ENCODE data around the gene KCNQ1OT1.

Gene KCNQ1OT1

DNA sequence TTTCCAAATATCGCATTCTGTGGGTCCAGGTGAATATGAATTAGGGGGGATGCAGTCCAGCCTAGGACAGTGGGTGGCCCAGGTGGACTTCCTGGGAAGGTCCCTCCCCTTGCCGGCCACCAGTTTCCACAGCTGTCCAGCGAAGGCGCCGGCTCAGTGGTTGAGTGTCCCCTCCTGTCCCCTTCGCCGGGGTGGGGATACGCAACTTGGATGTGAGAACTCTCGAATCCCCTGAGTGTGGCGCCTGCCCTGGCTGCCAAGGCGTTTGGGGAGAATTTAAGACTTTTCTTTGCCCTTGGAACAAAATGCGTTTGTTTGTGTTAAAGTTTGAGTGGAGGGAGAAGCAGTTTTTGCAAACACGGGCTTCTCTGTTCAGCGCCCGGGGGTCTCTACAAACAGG is 123.7 kb downstream of the KCNQ1OT1 start:
- H3K27ac Mint-ChIP-seq, result no peak overlapping the region
- no peaks in the 10 kb centered on the region for H3K9me3 Mint-ChIP-seq (ENCODE audit: low read depth)
- no peak overlapping the region for H3K4me3 Mint-ChIP-seq
- H3K36me3 Mint-ChIP-seq, result no peaks in the 10 kb centered on the region
- no peaks in the 10 kb centered on the region for H3K27me3 Mint-ChIP-seq
- H3K4me1 Mint-ChIP-seq (ENCODE audit: low read depth), result no peaks in the 10 kb centered on the region

DNA sequence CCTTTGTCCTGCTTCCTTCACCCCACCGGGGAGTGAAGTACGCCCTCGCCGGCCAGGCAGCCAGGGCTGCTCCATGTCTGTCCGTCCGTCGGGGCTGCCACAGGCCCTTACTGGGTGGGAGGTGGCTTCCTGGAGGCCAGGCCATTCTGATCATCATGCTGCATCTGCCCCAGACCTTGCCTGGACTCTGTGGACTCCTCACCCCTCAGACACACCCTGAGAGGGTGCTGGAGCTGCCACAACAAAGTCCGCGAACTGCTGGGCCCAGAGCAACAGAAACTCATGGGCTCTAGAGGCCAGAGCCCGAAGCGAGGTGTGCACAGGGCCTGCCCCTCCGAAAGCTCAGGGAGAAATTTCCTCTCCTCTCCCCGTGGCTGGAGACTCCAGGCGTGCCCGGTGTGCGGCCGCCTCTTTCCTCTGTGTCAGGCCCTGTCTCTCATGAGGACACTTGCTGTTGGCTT is 124.2 kb downstream of the KCNQ1OT1 start:
- Mint-ChIP-seq H3K4me3 (no peak overlapping the region), H3K27me3 (no peaks in the 10 kb centered on the region)

DNA sequence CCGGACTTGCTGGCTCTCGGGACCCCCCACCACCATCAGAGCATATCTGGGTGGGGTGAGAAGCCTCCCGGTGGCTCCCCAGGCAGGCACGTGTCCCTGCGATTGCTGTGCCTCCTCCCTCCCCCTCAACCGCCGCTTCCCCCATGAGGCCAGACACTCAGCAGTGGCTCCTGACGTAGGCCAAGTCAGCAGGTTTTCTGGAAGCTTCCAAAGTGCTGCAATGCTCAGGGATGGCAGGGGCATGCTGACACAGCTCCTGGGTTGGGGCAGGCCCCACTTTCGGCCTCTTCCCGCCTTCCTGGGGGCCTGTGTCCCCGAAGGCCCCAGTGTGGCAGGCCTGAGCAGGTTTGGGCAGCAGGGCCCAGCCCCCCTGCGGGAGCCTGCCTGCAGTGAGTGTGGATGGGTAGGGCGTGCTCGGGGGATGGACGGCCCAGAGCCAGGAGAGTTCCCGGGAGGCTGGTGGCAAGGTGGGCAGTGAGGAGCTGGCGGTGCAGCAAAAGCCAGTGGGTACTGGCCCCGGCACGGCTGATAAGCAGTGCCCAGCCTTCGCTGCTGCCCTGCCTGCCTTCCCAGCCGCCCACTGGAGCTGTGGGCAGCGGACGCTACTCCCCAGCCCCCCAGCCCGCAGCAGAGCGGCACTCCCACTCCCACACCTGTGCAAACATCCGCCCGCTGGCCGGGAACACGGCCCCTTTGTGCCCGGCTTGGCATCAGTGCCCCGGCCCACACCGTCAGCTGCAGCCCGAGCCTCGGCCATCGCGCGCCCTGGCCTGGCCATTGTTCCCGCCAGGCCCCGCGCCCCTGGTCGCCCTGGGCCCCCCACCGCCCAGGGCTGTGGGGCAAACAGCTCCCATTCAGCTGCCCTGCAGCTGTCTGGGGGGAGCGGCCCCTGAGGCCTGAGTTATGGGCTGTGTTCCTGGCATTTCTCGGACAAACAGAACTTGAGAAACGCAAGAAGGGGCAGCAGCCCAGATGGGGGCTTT is 125.0 kb downstream of the KCNQ1OT1 start:
- Mint-ChIP-seq H3K4me3 (no peak overlapping the region), H3K36me3 (no peaks in the 10 kb centered on the region), H3K27me3 (no peaks in the 10 kb centered on the region), H3K4me1 (ENCODE audit: low read depth) (no peaks in the 10 kb centered on the region), H3K9me3 (ENCODE audit: low read depth) (no peaks in the 10 kb centered on the region), H3K27ac (no peak overlapping the region)

More for the DNA sequence above, 124.2 kb downstream of the KCNQ1OT1 start:
- no peaks in the 10 kb centered on the region for H3K4me1 Mint-ChIP-seq (ENCODE audit: low read depth)
- H3K36me3 Mint-ChIP-seq, result no peaks in the 10 kb centered on the region
- no peak overlapping the region for H3K27ac Mint-ChIP-seq
- no peaks in the 10 kb centered on the region for H3K9me3 Mint-ChIP-seq (ENCODE audit: low read depth)

DNA sequence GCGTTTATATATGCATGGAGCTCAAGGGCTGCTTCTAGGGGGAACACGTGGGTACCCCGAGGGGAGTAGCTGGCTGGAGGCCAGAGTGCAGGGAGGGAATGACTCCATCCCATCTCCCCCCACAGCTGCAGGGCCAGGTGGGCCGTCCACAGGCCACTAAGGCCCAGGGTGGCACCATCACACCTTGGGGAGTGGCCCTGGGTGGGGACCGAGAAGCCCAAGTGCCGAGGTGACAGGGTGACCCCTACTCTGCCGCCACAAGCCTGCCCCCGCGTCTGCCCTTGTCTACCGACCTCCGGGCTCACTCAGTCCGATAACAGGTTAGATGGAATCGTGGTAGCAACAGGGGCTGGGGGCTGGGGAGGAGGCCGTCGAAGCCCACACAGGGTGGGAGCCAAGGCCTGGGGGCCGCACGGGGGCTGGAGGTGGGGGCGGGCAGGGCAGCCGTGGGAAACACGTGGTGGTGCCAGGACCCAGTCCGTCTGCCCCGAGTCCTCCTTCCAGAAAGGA is 125.7 kb downstream of the KCNQ1OT1 start:
- Mint-ChIP-seq H3K4me3 (no peak overlapping the region), H3K9me3 (ENCODE audit: low read depth) (no peaks in the 10 kb centered on the region), H3K27me3 (no peaks in the 10 kb centered on the region), H3K4me1 (ENCODE audit: low read depth) (no peaks in the 10 kb centered on the region), H3K27ac (no peak overlapping the region), H3K36me3 (no peaks in the 10 kb centered on the region)

DNA sequence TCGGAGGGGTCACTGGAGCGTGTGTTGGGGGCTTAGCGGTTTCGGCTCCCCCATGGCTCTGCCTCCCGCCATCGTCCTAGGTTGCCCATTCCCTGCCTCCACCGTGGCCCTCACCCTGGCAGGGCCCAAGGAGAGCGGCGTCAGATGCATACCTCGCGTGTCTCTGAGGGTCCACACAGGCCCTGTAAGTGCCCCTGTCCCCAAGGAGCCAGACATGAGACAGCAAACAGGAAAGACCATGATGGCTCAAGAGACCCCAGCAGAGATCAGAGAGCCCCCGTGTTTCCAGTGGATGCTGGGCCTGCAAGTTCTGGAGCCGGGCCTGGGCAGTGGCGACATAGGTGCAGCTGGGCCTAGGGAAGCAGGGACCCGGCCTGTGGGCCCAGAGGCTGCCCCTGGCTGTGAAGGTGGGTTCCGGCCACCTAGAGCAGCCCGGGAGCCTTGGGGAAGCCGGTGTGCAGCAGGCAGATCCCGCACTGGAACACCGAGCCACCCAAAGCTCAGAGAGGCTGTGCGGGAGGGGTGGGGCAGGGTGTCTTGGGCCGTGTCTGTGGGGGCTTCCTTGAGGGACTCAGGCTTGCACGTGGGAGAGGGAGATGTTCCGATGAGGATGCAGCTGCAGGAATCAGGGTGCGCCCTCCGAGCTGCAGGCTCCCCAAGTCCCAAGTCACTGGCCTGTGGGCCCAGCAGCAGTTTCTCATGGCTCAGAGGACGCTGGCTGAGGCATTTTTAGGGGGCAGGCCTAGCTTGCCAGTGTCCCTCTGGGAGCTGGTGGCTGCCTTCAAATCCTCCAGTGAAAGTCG is 126.4 kb downstream of the KCNQ1OT1 start:
- Mint-ChIP-seq H3K27ac (no peak overlapping the region), H3K9me3 (ENCODE audit: low read depth) (no peaks in the 10 kb centered on the region), H3K4me3 (no peak overlapping the region), H3K27me3 (no peaks in the 10 kb centered on the region), H3K4me1 (ENCODE audit: low read depth) (no peaks in the 10 kb centered on the region), H3K36me3 (no peaks in the 10 kb centered on the region)

DNA sequence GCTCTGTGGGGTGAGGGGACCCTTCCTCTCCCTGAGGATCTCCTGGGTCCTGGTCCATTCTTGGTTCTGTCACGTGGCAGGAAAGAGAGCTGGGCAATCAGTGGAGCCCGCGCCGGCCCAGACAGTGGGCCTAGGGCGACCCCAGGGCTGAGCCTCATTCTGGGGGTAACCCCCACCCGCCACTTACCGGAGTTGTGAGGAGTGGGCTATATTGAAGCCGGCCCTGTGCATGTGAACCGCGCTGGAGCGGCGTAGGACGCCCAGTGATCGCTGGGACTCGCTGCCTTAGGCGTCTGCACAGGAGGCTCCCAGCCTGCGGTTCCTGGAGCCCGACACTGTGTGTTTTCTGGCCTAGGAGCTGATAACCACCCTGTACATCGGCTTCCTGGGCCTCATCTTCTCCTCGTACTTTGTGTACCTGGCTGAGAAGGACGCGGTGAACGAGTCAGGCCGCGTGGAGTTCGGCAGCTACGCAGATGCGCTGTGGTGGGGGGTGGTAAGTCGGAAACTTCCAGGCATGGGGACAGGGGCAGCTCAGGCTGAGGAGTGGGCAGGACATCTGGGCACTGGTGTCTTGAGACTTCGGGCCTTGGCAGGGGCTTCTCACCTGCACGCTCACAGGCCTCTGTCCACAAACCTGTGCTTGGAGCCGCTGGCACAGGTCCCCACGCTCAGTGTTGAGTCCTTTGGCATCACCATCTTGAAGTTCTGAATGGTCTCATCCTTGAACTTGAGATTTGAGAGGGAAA is 127.1 kb downstream of the KCNQ1OT1 start:
- no peaks in the 10 kb centered on the region for H3K9me3 Mint-ChIP-seq (ENCODE audit: low read depth)
- H3K27me3 Mint-ChIP-seq, result no peaks in the 10 kb centered on the region
- no peak overlapping the region for H3K27ac Mint-ChIP-seq
- H3K4me3 Mint-ChIP-seq, result no peak overlapping the region
- no peaks in the 10 kb centered on the region for H3K4me1 Mint-ChIP-seq (ENCODE audit: low read depth)
- H3K36me3 Mint-ChIP-seq, result no peaks in the 10 kb centered on the region

DNA sequence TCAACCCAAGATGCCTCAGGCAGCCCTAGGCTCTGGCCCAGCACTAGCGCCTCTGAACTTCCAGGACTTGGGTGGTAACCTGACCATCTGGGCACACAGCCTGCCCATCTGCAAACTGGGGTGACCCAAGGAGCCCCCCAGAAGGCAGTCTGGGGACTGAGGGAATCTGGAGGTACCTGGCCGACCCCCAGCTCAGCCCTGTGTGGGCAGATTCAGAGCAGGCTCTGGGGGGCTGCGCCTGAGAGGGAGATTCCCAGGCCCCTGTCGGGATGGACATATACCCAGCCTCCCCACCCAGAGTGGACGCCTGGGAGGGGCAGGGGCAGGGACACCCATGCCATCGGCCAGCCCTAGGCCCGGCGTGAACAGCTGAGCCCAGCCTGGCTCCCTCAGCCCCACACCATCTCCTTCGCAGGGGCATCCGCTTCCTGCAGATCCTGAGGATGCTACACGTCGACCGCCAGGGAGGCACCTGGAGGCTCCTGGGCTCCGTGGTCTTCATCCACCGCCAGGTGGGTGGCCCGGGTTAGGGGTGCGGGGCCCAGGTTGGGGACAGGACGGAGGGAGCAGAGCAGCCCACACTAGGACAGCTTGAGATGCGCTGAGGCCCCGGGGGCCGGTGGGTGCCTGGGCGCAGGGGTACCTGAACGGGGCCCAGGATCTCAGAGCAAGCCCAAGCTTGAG is 128.1 kb downstream of the KCNQ1OT1 start:
- no peaks in the 10 kb centered on the region for H3K27me3 Mint-ChIP-seq
- no peaks in the 10 kb centered on the region for H3K4me1 Mint-ChIP-seq (ENCODE audit: low read depth)
- no peak overlapping the region for H3K27ac Mint-ChIP-seq
- no peaks in the 10 kb centered on the region for H3K36me3 Mint-ChIP-seq
- no peaks in the 10 kb centered on the region for H3K9me3 Mint-ChIP-seq (ENCODE audit: low read depth)
- H3K4me3 Mint-ChIP-seq, result no peak overlapping the region

DNA sequence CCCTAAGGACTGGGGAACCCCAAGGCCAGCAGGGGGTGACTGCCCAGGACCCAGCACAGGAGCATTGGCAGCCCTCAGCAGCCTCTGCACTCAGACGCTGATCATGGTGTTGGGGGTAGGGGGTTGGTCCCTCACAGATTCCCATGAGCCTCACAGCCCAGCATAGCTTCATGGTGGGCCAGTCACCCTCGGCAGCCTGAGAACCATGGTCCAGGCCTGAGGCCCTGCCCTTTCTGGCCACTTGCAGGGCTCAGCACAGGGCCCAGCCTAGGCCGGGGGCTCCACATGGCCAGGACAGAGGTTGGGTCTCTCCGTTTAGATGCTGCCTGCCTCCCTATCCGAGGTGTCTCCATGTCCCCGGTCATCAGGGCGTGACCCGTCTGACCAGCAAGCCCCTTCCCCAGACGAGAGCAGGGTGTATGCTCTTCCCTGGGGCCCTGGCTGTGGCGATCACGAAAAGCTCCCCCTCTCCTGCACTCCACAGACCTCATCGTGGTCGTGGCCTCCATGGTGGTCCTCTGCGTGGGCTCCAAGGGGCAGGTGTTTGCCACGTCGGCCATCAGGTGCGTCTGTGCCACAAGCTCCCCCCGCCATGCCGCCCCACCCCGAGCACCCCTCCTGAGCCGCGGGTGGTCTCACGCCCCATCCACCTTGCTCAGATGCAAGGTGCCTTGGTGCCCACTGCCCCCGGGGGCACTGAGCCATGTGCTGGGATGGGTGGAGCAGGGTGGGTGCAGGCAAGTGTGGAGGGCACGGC is 128.8 kb downstream of the KCNQ1OT1 start:
- Mint-ChIP-seq H3K4me1 (ENCODE audit: low read depth) (no peaks in the 10 kb centered on the region), H3K4me3 (no peak overlapping the region), H3K9me3 (ENCODE audit: low read depth) (no peaks in the 10 kb centered on the region), H3K27me3 (no peaks in the 10 kb centered on the region), H3K36me3 (no peaks in the 10 kb centered on the region), H3K27ac (no peak overlapping the region)

DNA sequence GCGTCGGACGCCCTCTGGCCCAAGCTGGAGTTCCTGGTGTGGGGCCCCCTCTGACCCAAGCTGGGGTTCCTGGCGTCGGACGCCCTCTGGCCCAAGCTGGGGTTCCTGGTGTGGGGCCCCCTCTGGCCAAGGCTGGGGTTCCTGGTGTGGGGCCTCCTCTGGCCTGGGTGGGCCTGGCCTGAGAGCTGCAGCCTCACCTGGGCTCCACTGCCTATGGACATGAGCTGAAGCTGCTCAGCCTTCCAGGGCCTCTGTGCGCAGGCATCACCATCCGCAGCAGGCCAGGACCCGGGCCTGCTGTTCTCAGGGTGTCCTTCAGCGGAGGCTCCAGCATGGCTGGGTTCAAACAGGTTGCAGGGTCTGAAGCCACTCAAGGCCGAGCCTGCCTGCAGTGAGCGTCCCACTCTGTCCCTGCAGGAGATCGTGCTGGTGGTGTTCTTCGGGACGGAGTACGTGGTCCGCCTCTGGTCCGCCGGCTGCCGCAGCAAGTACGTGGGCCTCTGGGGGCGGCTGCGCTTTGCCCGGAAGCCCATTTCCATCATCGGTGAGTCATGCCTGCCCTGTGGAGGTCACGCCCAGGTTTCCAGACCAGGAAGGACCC is 129.5 kb downstream of the KCNQ1OT1 start:
- H3K4me1 Mint-ChIP-seq (ENCODE audit: low read depth), result no peaks in the 10 kb centered on the region
- H3K36me3 Mint-ChIP-seq, result no peaks in the 10 kb centered on the region
- no peaks in the 10 kb centered on the region for H3K27me3 Mint-ChIP-seq
- no peaks in the 10 kb centered on the region for H3K9me3 Mint-ChIP-seq (ENCODE audit: low read depth)
- H3K27ac Mint-ChIP-seq, result no peak overlapping the region
- no peak overlapping the region for H3K4me3 Mint-ChIP-seq

DNA sequence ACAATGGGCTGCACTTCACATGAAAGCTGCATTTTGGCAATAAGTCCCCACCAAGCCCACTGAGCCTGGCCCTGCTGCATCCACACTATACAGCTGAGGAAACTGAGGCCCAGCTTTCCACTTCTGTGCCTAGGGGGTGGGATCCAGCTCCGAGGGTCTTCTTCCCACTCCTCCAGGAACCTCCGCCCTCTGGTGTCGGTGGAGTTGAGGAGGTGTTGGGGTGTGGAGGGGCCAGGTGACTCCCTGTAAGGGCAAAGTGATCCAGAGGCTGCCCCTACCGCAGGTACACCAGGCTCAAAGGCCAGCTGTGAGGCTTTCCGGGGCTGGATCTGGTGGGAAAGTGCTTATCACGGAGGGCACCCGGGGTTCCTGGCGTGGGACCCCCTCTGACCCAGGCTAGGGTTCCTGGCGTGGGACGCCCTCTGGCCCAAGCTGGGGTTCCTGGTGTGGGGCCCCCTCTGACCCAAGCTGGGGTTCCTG is 130.0 kb downstream of the KCNQ1OT1 start:
- Mint-ChIP-seq H3K27me3 (no peaks in the 10 kb centered on the region), H3K27ac (no peak overlapping the region), H3K4me3 (no peak overlapping the region), H3K4me1 (ENCODE audit: low read depth) (no peaks in the 10 kb centered on the region), H3K9me3 (ENCODE audit: low read depth) (no peaks in the 10 kb centered on the region), H3K36me3 (no peaks in the 10 kb centered on the region)

DNA sequence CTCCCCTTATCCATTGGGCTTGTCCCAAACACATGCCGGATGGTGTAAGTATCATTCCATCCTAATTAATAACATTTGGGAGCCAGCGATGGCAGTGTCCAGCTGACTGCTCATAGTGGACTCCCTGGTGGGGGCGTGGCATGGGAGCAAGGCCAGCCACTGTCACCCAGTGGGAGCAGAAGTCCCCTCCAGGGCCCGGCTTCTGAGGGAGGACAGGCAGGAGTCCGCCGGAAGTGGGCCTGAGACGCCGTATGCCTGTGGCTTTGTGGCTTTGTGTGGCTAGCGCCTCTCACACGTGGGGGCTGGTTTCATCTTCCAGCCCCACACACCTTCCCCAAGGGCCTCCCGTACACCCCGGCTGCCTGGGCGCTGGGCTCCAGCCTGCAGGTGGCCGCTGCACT is 130.5 kb downstream of the KCNQ1OT1 start:
- H3K36me3 Mint-ChIP-seq, result no peaks in the 10 kb centered on the region
- no peaks in the 10 kb centered on the region for H3K9me3 Mint-ChIP-seq (ENCODE audit: low read depth)
- H3K4me1 Mint-ChIP-seq (ENCODE audit: low read depth), result no peaks in the 10 kb centered on the region
- no peak overlapping the region for H3K4me3 Mint-ChIP-seq
- H3K27me3 Mint-ChIP-seq, result no peaks in the 10 kb centered on the region
- H3K27ac Mint-ChIP-seq, result no peak overlapping the region

DNA sequence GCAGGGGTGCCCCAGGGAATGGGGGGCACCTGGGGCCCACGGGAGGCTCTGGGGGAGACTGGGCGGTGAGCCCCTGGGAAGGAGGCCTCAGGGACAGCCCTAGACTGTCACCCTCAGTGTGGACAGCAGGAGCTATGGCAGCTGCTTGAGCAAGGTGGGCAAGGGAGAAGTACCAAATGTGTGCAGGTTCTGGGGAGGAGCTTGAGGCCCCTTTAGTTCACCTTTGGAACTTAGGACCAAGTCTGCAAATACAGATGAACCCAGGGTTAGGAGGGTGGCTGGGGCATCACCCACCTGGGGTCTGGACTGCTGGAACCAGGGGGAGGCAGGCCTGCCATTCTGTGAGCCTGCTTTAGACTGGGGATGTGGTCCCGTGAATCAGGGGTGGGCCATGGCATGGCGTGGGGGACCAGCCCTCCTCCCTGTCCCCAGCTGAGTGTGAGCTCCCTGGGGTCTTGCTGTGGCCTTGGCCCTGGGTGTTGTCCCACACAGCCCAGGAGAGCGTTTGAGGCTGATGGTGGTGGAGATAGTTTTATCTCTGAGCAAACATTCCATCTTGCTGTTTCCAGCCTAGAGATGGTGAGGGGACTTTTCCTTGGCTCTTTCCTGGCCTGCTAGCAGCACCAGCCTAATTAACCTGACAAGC is 132.6 kb downstream of the KCNQ1OT1 start:
- no peaks in the 10 kb centered on the region for H3K27me3 Mint-ChIP-seq
- H3K4me3 Mint-ChIP-seq, result no peak overlapping the region
- H3K27ac Mint-ChIP-seq, result no peak overlapping the region
- H3K36me3 Mint-ChIP-seq, result no peaks in the 10 kb centered on the region
- H3K4me1 Mint-ChIP-seq (ENCODE audit: low read depth), result no peaks in the 10 kb centered on the region
- no peaks in the 10 kb centered on the region for H3K9me3 Mint-ChIP-seq (ENCODE audit: low read depth)

Measured in activated naive CD8-positive, alpha-beta T cell (primary cell).